Neutrophil (primary cell): ENCODE measurements around the gene STPG4.

Experiments used
- H3K27ac ChIP-seq: fragments of 200-600 bp; sonication (generic); 2 replicates; pipeline ENCODE4 v1.5.1; 2016; ENCODE audit warnings: mild to moderate bottlenecking, moderate library complexity
- H3K27me3 ChIP-seq: fragments of 200-600 bp; sonication (generic); 2 replicates; pipeline ENCODE4 v1.6.0; 2016; ENCODE audit warnings: mild to moderate bottlenecking
- H3K36me3 ChIP-seq: fragments of 200-600 bp; sonication (generic); 2 replicates; pipeline ENCODE4 v1.5.1; 2017
- H3K4me1 ChIP-seq, 2 experiments: fragments of 200-600 bp in 1 of 2; sonication (generic) in 1 of 2; 1 replicate in 1 of 2; 2 replicates in 1 of 2; pipeline versions ENCODE4 v1.5.1 to v1.6.1; 2013 to 2016; ENCODE audit warnings: low read depth in 1 of 2, low read length in 1 of 2, mild to moderate bottlenecking in 1 of 2, moderate library complexity in 1 of 2; ENCODE audit not compliant: control insufficient read depth in 1 of 2, insufficient read depth in 1 of 2
- H3K4me3 ChIP-seq, 2 experiments: fragments of 200-600 bp in 1 of 2; sonication (generic) in 1 of 2; 1 replicate in 1 of 2; 2 replicates in 1 of 2; pipeline ENCODE4 v1.5.1; 2013 to 2016; ENCODE audit warnings: low read depth in 1 of 2, low read length in 1 of 2, mild to moderate bottlenecking in 1 of 2, moderate library complexity in 1 of 2
- H3K9me3 ChIP-seq: fragments of 200-600 bp; sonication (generic); 2 replicates; pipeline ENCODE4 v1.5.1; 2016
- TF ChIP-seq, protein P1 (sequence below): fragments of 200-600 bp; sonication (generic); IDR thresholded peaks from 2 replicates; pipeline ENCODE4 v1.5.1; 2016; ENCODE audit warnings: antibody characterized with exemption

The STPG4 gene

DNA sequence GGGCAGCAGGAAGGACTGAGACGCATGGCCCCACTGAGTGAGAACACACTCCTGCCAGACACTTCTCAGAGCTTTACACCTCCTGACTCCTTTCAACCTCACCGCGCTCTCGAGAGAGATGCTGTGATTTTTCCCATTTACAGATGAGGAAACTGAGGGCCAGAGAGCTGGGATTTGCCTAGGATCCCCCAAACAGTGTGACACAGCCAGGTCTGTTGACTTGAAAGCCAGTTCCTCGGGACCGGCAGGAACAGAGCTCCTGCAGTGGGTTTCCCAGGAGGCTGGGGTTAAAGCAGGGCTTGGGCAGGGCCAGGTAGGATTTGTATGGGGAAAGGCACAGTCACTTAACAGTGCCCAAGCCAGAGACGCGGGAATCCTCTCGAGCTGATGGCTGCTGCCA lies 81.9 kb downstream of the STPG4 start:
- Histone ChIP-seq H3K4me3 (no peak overlapping the region), H3K4me1 (peaks cover 22 to 24% of the 10 kb centered on the region in 2 experiments), H3K27ac (peak overlapping the region; percentile 74), H3K9me3 (no peaks in the 10 kb centered on the region), H3K27me3 (no peaks in the 10 kb centered on the region), H3K36me3 (peaks cover 10% of the 10 kb centered on the region)
- TF ChIP-seq, protein P1, sequence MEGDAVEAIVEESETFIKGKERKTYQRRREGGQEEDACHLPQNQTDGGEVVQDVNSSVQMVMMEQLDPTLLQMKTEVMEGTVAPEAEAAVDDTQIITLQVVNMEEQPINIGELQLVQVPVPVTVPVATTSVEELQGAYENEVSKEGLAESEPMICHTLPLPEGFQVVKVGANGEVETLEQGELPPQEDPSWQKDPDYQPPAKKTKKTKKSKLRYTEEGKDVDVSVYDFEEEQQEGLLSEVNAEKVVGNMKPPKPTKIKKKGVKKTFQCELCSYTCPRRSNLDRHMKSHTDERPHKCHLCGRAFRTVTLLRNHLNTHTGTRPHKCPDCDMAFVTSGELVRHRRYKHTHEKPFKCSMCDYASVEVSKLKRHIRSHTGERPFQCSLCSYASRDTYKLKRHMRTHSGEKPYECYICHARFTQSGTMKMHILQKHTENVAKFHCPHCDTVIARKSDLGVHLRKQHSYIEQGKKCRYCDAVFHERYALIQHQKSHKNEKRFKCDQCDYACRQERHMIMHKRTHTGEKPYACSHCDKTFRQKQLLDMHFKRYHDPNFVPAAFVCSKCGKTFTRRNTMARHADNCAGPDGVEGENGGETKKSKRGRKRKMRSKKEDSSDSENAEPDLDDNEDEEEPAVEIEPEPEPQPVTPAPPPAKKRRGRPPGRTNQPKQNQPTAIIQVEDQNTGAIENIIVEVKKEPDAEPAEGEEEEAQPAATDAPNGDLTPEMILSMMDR, result no peak

DNA sequence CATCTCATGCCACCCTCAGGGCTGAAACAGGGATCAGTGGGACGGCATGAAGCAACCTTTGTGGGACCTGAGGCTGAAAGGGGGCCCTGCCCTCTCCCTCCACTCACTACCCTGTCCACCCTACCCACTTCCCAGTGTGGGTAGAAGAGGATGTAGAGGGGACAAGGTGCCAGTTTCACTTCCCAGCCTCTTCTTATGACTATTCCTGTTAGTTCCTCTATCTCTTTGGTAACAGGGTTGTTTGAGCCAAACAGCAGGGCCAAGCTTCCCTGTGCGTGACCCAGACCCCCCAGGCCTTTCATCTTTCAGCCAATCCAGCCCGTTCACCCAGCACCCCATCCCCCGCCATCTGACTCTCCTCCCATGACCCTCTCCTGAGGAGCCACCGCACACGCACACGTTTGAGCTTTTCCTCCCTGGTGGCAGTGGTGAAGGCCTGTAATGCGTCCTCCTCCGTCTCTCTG lies 82.3 kb downstream of the STPG4 start:
- Histone ChIP-seq H3K27ac (peak overlapping the region; percentile 74), H3K4me1 (peaks cover 22 to 24% of the 10 kb centered on the region in 2 experiments)

DNA sequence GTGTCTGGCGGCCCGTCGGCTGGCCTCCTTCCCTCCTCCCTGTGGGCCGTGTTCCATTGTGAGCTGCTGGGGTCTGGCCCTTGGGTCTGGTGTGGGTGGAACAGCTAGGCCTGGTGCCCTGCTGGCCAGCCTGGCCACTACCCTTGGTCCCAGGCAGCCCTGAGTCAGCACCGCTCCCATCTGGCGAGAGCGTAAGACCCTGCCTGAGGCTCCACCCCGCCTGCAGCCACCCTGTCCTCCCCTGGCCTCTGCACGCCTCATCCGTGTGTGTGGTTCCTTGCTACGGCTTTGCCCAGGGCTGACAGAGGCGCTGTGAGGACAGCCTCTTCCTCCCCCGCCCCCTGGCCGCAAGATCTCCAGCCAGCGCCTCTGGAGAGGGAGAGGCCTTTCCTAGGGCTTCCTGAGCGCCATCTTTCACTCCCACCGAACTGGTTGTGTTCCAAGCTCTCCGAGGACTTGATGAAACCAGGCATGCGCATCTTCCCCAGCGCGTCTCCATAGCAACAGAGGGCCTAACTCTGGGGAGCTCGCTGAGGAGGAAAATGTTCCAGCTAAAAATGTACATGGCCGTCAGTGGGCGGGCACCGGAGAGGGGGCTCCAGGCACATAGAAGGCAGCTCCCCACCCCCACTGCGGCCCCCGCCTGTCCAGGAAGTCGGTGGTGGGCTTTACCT lies 83.0 kb downstream of the STPG4 start:
- H3K27me3 ChIP-seq, result no peaks in the 10 kb centered on the region
- no peak overlapping the region for H3K4me3 ChIP-seq
- no peaks in the 10 kb centered on the region for H3K9me3 ChIP-seq
- peaks cover 10% of the 10 kb centered on the region for H3K36me3 ChIP-seq
- peaks cover 22 to 24% of the 10 kb centered on the region in 2 experiments for H3K4me1 ChIP-seq
- TF ChIP-seq, protein P1, result no peak
- H3K27ac ChIP-seq, result peak overlapping the region; percentile 74

More for the DNA sequence above, 82.3 kb downstream of the STPG4 start:
- TF ChIP-seq, protein P1, result no peak
- Histone ChIP-seq H3K27me3 (no peaks in the 10 kb centered on the region), H3K9me3 (no peaks in the 10 kb centered on the region), H3K36me3 (peaks cover 10% of the 10 kb centered on the region), H3K4me3 (no peak overlapping the region)

DNA sequence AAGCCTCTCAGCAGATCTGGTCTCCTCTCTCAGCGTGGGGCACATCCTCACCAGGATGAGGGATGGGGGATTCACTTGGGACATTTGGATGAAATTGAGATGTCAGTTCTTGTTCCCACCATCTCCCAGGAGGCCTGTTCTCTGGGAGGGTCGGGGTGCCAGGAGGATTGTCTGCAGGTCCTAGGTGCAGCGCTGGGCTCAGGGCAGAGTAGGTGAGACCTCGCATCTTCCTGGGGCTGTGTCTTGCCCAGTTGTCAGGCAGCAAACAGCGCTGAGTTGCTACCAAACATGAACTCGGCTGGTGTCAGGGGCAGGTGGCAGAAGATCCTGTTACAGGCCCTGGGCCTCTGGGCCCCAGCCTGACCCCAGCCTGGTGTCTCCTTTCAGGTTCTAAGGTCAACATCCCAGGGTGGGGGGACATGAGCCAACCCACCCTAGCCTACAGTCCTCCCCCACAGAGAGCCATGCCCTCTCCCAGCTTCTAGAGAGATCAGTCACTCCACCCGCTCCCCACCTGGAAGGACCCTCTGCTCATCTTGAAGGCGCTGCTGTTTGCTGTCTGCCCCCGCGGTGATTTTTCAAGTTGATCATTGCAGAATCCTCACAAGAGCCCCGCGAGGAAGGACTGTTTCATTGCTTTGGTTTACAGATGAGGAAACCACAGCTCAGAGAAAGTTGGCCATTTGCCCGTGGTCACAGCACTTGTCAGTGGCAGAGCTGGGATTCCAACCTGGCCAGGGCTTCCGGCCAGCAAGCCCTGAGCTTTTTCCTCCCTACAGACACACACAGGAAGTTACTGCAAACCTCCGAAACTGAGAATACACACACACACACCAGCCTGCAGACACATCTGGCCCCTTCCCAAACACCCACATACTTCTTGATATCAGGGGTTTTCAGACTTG lies 83.9 kb downstream of the STPG4 start:
- TF ChIP-seq, protein P1, result no peak
- no peaks in the 10 kb centered on the region for H3K27me3 ChIP-seq
- peak overlapping the region in 1 of 2 experiments; percentile 17 for H3K4me3 ChIP-seq
- peaks cover 22 to 24% of the 10 kb centered on the region in 2 experiments for H3K4me1 ChIP-seq
- peak overlapping the region; percentile 74 for H3K27ac ChIP-seq
- H3K9me3 ChIP-seq, result no peaks in the 10 kb centered on the region
- H3K36me3 ChIP-seq, result peaks cover 13% of the 10 kb centered on the region

DNA sequence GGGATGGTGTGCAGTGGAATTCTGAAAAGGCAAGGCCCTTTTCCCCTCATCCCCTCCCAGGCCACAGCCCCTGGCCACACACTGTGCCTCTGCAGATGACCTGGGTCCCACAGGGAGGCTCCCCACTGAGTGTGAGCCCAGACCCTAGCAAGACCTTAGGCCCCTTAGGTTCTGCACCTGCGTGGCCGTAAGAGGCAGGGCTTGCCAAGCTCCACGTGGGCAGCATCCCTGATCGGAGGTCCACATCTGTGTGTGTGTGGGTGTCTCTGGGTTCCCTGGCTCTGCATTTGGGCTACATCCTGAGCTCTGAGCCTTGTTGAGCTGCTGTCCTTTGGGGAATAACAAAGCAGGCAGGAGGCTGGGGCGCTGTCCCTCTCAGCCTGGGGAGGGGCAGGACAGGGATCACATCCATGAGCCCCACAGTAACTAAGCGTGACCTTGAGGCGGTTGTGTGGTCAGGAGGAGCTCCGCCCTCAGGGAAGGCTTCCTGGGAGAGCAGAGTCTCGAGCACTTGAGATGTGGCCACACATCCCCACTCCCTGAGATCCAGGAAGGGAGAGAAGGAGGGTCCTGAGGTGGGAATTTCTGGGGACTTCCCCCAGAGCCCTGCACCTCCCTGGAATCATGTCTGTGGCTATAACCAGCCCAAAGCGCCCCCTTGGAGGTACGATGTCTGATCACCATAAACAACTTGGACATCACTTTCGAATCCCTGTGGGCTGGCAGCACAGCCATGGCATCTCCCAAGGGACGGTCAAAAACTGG lies 84.8 kb downstream of the STPG4 start:
- Histone ChIP-seq H3K27ac (peak overlapping the region; percentile 74), H3K36me3 (peaks cover 17% of the 10 kb centered on the region)
- TF ChIP-seq, protein P1, result no peak

More for the DNA sequence above, 84.8 kb downstream of the STPG4 start:
- no peaks in the 10 kb centered on the region for H3K9me3 ChIP-seq
- no peak overlapping the region for H3K4me3 ChIP-seq
- no peaks in the 10 kb centered on the region for H3K27me3 ChIP-seq
- H3K4me1 ChIP-seq, result peaks cover 22 to 24% of the 10 kb centered on the region in 2 experiments
